SHP77 treated with DMSO at 0.1 percent for 48 hours (cell line): ENCODE data around the gene ZMYM2.
"Not testable (repeated sequence)": the region's sequence is repeated elsewhere in the genome, so short reads cannot be mapped to it uniquely, and the experiment has no call there.

Experiments
- DNase-seq: peaks from one replicate; lab custom pipeline; 2025; lab: John Stamatoyannopoulos, UW

ZMYM2 gene

DNA sequence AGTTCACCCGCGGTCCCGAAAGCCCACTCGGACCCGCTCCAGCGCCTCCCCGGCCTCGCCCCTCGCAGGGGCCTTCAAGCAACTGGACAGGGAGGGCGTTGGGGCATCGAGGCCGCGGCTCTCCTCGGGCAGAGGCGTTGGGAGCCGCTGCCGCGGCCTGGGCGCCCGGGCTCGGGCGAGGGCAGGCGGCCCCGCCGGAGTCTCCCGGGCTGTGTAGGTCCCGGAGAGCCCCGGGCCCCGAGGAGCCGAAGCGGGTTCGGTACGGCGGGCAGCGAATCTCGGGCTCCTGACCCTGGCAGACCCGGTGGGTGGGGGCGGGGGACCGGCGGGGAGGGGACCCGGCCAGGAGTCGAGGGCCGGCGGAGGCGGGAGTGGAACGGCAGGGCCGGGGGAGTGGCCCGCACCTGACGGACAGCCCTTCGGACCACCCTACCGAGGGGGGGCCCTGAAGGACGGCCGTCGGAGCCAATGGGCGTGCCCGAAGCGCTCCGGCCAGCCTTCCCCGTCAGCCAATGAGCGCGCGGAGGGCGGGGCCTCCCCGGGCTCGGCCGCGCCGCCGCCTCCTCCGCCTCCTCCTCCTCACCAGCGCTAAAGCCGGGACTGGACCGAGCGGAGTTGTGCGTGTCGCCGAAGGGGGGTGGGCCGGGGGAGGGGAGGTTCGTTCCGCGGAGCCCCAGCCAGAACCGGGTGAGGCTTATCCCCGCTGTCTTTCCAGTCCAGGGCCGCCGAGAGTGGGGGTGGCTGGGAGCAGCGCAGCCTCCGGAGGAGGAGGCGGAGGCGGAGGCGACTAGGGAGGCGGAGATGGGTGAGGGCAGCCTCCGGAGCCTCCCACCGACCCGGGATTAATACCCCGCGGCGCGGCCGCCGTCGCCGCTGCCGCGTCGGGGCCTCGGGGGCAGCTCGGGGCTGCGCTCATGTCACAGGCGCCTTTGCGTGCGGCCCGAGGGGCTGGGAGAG, at the start of gene ZMYM2:
ZMYM2 (plus strand) TSS at position 573 of the 957 bp plus-strand sequence. CDS start 34,346 bp downstream, outside the sequence.
- peak; percentile 82 for DNase-seq

DNA sequence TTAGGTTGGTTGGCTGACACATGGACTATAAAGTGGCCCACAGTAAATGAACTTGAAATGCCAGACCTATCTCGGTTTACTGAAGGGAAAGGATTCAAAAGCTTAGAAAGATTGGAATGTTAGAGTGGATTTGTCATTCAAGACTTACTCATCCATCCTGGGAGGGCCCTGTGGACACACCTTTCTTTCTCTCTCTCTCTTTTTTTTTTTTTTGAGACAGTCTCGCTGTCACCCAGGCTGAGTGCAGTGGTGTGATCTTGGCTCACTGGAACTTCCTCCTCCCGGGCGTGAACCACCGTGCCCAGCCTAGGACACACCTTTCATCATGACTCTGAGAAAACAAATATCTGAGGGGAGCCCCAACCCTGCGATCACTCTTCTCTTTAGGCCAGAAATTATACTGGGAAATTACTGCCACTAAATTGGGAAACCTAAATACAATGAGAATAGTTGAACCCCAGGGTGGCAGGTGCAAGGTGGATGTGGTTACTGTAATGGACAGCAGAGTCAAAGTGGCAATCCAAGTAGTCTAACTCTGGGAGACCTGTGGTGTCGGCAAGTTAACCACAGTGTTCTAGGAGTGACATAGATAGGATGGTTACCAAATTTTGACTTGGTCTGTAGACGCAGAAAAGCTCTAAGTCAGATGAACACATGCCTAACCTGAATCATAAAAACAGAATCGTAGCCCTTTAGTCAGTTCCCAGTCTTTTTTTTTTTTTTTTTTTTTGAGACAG, 48.0 kb upstream of the ZMYM2 start:
- DNase-seq = no peak

DNA sequence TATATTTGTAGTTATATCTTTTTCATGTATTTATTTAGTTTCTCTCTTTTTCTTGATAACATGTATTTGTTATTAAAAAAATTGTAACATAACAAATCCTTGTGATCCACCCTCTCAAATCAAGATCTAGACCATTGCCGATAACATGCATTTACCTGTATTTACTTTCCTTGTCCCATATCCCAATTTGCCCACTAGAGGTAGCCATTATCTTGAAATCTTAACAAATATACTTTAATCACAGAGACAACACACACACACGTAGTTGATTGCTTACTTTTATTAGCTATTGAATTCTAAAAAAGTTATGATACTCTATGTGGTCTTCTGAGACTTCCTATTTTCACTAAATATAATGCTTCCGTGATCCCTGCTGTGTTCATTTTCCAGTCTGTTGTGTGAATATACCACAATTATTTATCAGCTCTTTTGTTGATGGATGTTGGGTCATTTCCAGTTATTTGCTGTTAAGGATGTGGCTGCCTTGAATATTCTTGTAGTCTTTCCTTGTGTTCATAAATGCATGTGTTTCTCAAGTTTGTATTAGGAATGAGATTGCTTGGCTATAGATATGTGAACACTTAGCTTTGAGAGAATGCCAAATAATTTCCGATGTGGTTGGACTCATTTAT, 31.3 kb upstream of the ZMYM2 start:
- no peak for DNase-seq

- no peak for DNase-seq
Measured at GRCh38 chr13:19940106-19940505, 18.4 kb upstream of the ZMYM2 start.

- no peak for DNase-seq
Measured at GRCh38 chr13:19950374-19950773, 8.2 kb upstream of the ZMYM2 start.

DNA sequence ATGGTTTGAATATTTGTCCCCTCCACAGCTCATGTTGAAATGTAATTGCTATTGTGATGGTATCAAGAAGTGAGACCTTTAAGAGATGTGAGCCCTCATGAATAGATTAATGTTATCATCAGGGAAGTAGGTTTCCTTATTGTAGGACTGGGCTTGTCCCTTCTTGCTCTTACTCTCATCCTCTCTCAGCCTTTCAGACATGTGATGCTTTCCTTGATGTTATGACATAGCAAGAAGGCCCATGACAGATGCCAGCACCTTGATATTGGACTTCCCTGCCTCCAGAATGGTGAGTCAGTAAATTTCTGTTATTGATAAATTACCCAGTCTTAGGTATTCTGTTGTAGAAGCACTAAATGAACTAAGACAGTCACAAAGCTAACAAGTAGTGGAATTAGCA, 5.7 kb upstream of the ZMYM2 start:
- no peak for DNase-seq

DNA sequence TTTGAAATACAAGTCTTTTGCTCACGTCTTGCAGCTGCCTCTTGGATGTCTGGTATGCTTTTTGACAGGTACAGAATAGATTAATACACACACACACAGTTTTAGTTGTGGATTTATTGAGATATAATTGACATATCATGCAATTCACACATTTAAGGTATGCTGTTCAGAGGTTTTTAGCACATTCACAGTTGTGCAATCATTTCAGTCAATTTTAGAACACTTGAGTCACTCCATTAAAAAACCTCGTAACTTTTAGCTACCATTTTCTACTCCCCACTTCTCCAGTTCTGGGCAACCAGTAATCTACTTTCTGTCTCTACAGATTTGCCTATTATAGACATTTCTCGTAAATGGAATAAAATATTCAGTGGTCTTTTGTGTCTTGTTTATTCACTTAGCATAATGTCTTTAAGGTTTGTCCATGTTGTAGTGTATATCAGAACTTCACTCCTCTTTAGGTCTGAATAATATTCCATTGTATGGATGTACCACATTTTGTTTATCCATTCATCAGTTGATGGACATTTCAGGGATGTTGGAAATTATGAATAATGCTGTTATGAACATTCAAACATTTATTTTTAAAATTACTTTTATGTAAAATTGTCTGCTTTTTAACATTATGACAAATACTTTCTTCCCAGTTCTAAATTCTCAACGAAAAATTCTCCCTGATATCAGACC, 2.5 kb upstream of the ZMYM2 start:
- DNase-seq = no peak

DNA sequence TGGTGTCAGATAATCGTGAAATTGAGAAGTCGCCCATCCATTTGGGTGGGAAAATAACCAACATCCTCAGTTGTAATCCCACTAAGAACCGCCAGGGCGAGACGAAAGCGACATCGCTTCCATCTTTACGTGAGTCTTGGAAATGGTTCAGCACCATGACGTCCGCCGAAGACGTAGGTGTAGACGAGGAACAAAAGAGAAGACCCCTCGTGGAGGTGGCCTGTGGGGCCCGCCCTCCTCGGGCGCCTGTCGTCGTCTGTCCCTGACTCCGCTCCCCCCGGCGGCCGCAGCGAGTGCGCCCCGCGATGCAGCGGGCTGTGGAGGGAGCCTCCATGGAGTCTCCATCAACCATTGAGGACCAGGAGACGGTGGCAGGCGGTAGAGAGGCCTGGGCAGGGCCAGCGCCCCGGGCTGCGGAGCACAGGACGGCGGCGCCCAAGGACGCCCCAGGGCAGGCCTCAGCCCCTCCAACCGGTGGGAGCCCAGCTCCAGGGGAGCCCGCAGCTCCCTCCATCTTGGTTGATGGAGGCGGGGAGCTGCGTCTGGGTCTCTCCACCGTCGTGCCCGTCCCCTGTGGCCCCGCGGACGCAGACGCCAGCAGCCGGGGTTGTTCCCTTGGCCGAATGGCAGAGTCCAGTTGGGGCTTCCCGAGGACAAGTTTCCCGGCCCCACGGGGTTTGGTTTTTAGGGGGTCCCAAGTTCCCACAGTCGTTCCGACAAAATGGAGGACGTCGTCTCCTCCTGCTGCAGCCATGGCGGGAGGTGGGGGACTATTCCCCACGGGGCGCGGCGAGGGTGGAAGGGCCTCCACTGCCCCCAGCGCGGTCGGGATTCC, 990 bp upstream of the ZMYM2 start:
- peak; percentile 50 for DNase-seq

DNA sequence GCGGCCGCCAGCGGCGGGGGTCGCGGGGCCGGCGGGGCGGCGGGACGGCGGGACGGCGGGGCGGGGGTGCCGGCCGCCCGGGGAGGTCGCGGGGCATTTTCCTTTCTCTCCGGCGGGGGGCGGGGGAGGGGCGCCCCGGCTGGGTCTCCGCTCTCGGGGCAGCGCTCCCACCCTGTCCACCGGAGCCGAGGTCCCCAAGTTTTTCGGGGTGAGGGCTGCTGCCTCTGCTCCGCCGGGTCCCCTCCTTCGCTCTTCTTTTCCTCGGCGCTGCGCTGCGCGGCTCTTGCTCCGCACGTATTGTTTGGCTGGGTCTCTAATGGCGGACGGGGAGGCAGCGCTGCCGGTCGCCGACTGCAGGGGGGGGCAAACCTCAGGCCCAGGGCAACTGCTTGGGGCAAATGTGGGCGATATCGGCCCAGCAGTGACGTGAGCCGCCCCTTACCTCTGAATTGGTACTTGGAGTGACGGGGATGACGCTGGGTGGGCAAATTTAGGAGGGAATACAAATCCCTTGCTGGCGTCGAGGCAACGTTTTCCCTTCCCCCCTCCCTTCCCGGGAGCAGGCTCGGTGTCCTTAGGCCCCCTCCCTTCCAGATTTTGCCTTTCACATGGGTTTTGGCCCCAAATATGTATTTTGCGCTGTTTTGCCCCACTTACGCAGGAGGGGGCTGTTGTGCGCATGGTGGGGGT, 759 bp downstream of the ZMYM2 start:
- no peak for DNase-seq

DNA sequence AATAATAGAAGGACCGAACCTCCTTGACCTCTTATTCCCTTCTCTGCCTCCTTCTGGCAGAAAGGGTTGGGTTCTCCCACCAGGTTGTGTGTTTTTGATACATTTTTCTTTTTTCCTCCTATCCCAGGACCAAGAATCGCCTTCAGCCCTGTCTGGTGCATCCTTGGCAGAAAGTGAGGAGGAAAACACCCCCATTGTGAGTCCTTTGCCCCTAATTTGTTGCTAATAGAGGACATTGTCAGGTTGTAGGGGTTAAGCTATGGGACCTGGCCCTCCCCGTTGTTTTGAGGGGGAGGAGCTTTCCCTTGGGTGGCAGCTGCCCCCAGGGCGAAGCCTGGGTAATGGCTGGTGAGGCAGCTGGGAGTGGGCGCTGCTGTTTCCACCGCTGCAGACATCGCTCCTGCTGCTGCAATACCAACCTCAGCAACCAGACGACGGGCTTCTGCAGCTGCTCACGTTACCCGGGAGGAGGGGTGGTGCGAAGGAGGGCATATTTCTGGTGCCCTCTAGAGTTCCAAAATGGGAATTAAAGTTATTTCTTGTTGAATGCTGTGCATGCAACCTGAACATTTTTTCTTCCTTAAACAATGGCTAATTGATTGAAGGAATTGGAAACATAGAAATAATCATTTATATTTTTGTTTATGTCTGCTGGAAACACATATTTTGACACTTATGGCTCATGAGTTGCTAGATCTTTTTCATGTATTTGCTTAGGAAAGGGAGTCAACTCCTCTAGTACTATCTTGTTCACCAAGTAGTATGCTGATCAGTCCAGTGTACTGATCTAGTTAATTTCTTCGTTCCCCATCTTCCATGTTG, 1.5 kb downstream of the ZMYM2 start:
- peak; percentile 92 for DNase-seq

GRCh38 chr13:19960653-19960976, 2.1 kb downstream of the ZMYM2 start:
- DNase-seq = no peak

- DNase-seq = no peak
Measured at GRCh38 chr13:19961489-19961888, 3.0 kb downstream of the ZMYM2 start.

- no peak for DNase-seq
Measured at GRCh38 chr13:19961924-19962323, 3.4 kb downstream of the ZMYM2 start.

GRCh38 chr13:19962894-19963293, 4.4 kb downstream of the ZMYM2 start:
- DNase-seq = no peak

GRCh38 chr13:19967621-19968020, 9.1 kb downstream of the ZMYM2 start:
- no peak for DNase-seq

DNA sequence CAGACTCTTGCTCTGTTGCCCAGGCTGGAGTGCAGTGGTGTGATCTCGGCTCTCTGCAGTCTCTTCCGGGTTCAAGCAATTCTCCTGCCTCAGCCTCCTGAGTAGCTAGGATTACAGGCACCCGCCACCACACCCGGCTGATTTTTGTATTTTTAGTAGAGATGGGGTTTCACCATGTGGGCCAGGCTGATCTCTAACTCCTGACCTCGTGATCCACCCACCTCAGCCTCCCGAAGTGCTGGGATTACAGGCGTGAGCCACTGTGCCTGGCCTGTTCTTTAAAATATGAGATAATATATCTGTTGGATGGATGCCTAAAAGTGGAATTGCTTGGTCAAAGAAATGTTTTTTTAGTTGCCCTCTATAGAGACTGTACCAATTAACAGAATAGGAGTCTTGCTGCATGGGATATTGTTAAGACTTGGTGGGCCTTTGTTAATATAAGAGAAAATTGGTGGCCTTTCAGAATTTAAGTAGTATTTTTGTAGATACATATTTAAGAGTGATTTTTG, 16.0 kb downstream of the ZMYM2 start:
- not testable (repeated sequence) for DNase-seq

- no peak for DNase-seq
Measured at GRCh38 chr13:19978831-19979437, 20.4 kb downstream of the ZMYM2 start.

DNA sequence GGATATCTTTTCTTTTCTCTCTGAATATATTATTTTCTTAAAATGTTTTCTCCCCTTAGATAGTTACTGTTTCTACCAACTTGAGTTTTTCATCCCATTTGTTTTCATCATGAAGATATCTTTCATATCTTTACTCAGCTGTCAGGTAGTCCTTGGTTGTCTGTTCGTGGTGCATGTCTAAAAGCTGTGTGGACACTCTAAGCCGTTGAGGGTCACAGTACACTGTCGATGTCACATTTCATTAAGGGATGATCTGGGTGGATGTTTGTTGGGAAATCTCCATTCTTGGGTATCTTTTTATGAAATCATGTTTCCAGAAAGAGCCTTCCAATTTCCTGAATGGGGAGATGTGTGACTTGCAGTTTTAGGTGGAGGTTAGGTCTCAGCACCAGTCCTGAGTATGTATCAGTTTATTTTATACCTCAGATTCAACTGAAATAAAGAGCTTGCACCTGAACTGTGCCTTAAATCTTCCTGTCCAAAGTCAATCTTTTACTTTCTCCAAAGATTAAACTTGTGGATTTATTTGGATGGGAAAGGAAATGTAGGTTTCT, 23.2 kb downstream of the ZMYM2 start:
- DNase-seq = no peak
